Fibroblast of the aortic adventitia (primary cell): ENCODE data around the gene FAM181B. TPM values are rescaled to one million over a fixed set of nuclear protein-coding genes. Genes with fewer than 3 reads are reported as not detected.

ENCODE experiments used
- DNase-seq: peaks from one replicate; pipeline ENCODE4 v3.0.0-alpha.2; 2010; ENCODE audit warnings: low read depth
- H3K4me3 ChIP-seq: 2 replicates; pipeline ENCODE4 v1.5.1; 2011; ENCODE audit warnings: low read depth, mild to moderate bottlenecking, control low read depth, low read length, moderate library complexity
- CTCF ChIP-seq: IDR thresholded peaks from 2 replicates; pipeline ENCODE4 v1.5.1; 2011; ENCODE audit warnings: mild to moderate bottlenecking, low read length, control low read depth, inconsistent platforms; ENCODE audit not compliant: insufficient read depth
- total RNA-seq: library from RNA; depleted of rRNA; stranded (reverse); fragments of >200 nt; gene quantifications from 2 replicates; pipeline ENCODE4 v1.2.3, GENCODE V29; 2012; ENCODE audit warnings: low replicate concordance

Gene FAM181B
- total RNA-seq, 1 donor: not detected

GRCh38 chr11:82738091-82738490 lies 4.4 kb upstream of the FAM181B start:
- no peak overlapping the region for H3K4me3 ChIP-seq
- TF ChIP-seq CTCF: no peak
- DNase-seq: no peak

GRCh38 chr11:82734120-82734479 lies 436 bp upstream of the FAM181B start:
- H3K4me3 ChIP-seq: no peak overlapping the region
- TF ChIP-seq CTCF: no peak
- DNase-seq: no peak

- H3K4me3 ChIP-seq: peak overlapping the region; percentile 28
- DNase-seq: no peak
- no peak for TF ChIP-seq CTCF
Observed at GRCh38 chr11:82732734-82733443, 775 bp downstream of the FAM181B start.

- no peak overlapping the region for H3K4me3 ChIP-seq
- TF ChIP-seq CTCF: no peak
- no peak for DNase-seq
Observed at GRCh38 chr11:82732348-82732733, 1.3 kb downstream of the FAM181B start.

- TF ChIP-seq CTCF: no peak
- DNase-seq: no peak
- H3K4me3 ChIP-seq: no peak overlapping the region
Observed at GRCh38 chr11:82731691-82732277, 1.9 kb downstream of the FAM181B start.

- H3K4me3 ChIP-seq: no peak overlapping the region
- no peak for TF ChIP-seq CTCF
- DNase-seq: no peak
Observed at GRCh38 chr11:82730754-82731153, 2.9 kb downstream of the FAM181B start.
